ENCODE data around the gene DCTN5. TPM values are rescaled to one million over a fixed set of nuclear protein-coding genes. Genes with fewer than 3 reads are reported as not detected.
"Not testable (repeated sequence)": the region's sequence is repeated elsewhere in the genome, so short reads cannot be mapped to it uniquely, and the experiment has no call there.

Gene DCTN5
- total RNA-seq, 3 donors from 2014 or later: 57.3 to 73.9 (median 67.7) TPM

DNA sequence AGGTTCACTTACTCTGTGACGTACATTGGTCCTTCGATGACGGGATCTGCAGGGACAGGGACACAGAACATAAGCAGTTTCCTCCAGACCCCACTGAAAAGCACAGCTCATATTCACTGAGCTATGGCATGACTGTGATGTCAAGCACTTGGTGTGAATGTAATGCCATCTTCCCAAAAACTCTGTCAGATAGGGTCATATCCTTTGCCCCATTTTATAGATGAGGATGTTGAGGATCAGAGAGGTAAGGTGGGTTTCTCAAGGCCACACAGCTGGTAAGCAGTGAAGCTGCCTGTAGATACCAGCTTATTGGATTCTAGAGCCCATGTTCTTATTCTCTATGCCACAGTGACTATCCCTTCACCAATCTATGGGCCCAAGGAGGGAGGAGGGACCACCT, 69.2 kb downstream of the DCTN5 start:
- H3K4me3 ChIP-seq: no peak overlapping the region
- ATAC-seq: no peak
- no peaks in the 10 kb centered on the region for H3K36me3 ChIP-seq (ENCODE audit: low read depth)
- no peaks in the 10 kb centered on the region for H3K4me1 ChIP-seq (ENCODE audit: low read depth)
- DNase-seq: no peak
- no peak for TF ChIP-seq CTCF (IDR thresholded peaks at IDR 0.05)
- H3K9me3 ChIP-seq: no peaks in the 10 kb centered on the region
- intact Hi-C loops (cut with DNase I, micrococcal nuclease): no loop called here

- H3K36me3 ChIP-seq (ENCODE audit: low read depth): no peaks in the 10 kb centered on the region
- intact Hi-C loops (cut with DNase I, micrococcal nuclease): no loop called here
- ATAC-seq (peak; percentile 92), DNase-seq (peak; percentile 83 to 85 (median 84))
- TF ChIP-seq CTCF (IDR thresholded peaks at IDR 0.05): no peak
- no peaks in the 10 kb centered on the region for H3K4me1 ChIP-seq (ENCODE audit: low read depth)
- H3K9me3 ChIP-seq: no peaks in the 10 kb centered on the region
- H3K4me3 ChIP-seq: peak overlapping the region; percentile 30
Observed at GRCh38 chr16:23711785-23712184, 70.5 kb downstream of the DCTN5 start.

GRCh38 chr16:23712976-23713375, 71.7 kb downstream of the DCTN5 start, which contains the start of gene ERN2:
Gene ERN2, minus strand, starts transcription at chr16:23713222. Its CDS starts 35 bp downstream, at chr16:23713187.
- no peaks in the 10 kb centered on the region for H3K9me3 ChIP-seq
- intact Hi-C loops (cut with DNase I, micrococcal nuclease): no loop called here
- H3K4me1 ChIP-seq (ENCODE audit: low read depth): no peaks in the 10 kb centered on the region
- peak within 1 kb of the TSS; percentile 30 for H3K4me3 ChIP-seq
- ATAC-seq: peak; percentile 91
- H3K36me3 ChIP-seq (ENCODE audit: low read depth): no peaks in the 10 kb centered on the region
- TF ChIP-seq CTCF (IDR thresholded peaks at IDR 0.05): no peak
- peak; percentile 82 to 91 (median 86) for DNase-seq

DNA sequence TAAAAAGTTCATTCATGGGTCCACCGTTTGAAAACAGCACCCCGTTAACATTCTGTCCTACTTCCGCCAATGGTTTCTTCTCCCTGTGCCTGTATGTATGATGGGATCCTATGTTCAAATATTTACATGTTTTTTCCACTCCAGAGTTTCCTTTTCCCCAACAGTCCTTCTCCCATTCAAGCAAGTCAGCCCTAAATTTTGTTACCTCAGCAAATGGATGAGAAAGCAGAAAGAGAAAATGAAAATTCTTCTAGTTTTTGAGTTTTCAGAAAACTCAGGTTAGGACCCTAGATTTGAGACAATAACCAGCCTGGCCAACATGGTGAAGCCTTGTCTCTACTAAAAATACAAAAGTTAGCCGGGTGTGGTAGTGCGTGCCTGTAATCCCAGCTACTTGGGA, 75.2 kb downstream of the DCTN5 start:
- Histone ChIP-seq H3K9me3 (no peaks in the 10 kb centered on the region), H3K4me1 (ENCODE audit: low read depth) (no peaks in the 10 kb centered on the region), H3K36me3 (ENCODE audit: low read depth) (no peaks in the 10 kb centered on the region), H3K4me3 (no peak overlapping the region)
- ATAC-seq (no peak), DNase-seq (no peak)
- intact Hi-C loops (cut with DNase I, micrococcal nuclease): no loop called here
- no peak for TF ChIP-seq CTCF (IDR thresholded peaks at IDR 0.05)

- H3K4me3 ChIP-seq; H3K4me1 ChIP-seq (ENCODE audit: low read depth); intact Hi-C loops (cut with DNase I, micrococcal nuclease); H3K36me3 ChIP-seq (ENCODE audit: low read depth); H3K9me3 ChIP-seq; ATAC-seq; DNase-seq: not testable (repeated sequence)
Observed at GRCh38 chr16:23722613-23723240, 81.5 kb downstream of the DCTN5 start.

- DNase-seq: no peak
- no peak for ATAC-seq
- H3K4me1 ChIP-seq (ENCODE audit: low read depth): no peaks in the 10 kb centered on the region
- no peak for TF ChIP-seq CTCF (IDR thresholded peaks at IDR 0.05)
- intact Hi-C loops (cut with DNase I, micrococcal nuclease): no loop called here
- no peak overlapping the region for H3K4me3 ChIP-seq
- H3K9me3 ChIP-seq: peaks cover 4% of the 10 kb centered on the region
- H3K36me3 ChIP-seq (ENCODE audit: low read depth): no peaks in the 10 kb centered on the region
Observed at GRCh38 chr16:23724096-23724784, 83.0 kb downstream of the DCTN5 start.

Data from mucosa of descending colon (tissue), 3 donors.